ENCODE measurements around the gene NTPCR. TPM values are rescaled to one million over a fixed set of nuclear protein-coding genes. Genes with fewer than 3 reads are reported as not detected.

NTPCR gene
- total RNA-seq, 1 experiment from 2014 or later: 45.3 TPM

DNA sequence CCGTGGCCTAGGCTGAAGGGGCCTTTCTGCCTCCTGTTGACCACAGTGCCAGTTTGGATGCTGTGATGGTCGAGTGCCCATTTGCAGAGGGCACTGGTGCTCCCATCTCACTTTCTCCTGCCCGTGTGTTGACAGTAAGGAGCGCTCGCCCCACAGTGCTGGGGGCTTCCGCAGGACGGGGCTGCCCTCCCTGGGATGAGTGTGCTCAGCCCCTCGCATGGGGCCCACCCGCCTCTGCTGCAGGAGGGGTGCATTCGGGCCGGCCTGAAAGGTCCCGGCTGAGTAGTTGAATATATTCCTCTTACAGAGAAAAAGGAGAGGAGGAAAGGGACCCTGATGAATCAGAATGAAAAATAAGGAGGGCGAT is 37.3 kb downstream of the NTPCR start:
- no peaks in the 10 kb centered on the region for H3K36me3 ChIP-seq (ENCODE audit: low read depth)
- H3K27ac ChIP-seq: no peak overlapping the region
- ChIA-PET CTCF (no interaction called here), POLR2A (ENCODE audit: unreplicated experiment) (no interaction called here)
- no peak overlapping the region for H2AFZ ChIP-seq
- no peaks in the 10 kb centered on the region for H3K79me2 ChIP-seq (ENCODE audit: low read depth)
- intact Hi-C loops (cut with micrococcal nuclease; ENCODE audit: unreplicated experiment): no loop called here
- no TSS peak for BruUV-seq (replicated peaks)
- 0 out of 2 replicates have a peak, but pooled peaks cover 7% of the 10 kb centered on the region for H3K4me1 ChIP-seq (replicated peaks; ENCODE audit: insufficient read depth)
- no peaks in the 10 kb centered on the region for H4K20me1 ChIP-seq (ENCODE audit: insufficient read depth)
- H3K4me2 ChIP-seq: no peak overlapping the region
- H3F3A ChIP-seq (ENCODE audit: insufficient read depth, low read depth): no peaks in the 10 kb centered on the region
- H3K9me3 ChIP-seq (ENCODE audit: insufficient read depth, low read depth): no peaks in the 10 kb centered on the region
- TF ChIP-seq, protein P1, sequence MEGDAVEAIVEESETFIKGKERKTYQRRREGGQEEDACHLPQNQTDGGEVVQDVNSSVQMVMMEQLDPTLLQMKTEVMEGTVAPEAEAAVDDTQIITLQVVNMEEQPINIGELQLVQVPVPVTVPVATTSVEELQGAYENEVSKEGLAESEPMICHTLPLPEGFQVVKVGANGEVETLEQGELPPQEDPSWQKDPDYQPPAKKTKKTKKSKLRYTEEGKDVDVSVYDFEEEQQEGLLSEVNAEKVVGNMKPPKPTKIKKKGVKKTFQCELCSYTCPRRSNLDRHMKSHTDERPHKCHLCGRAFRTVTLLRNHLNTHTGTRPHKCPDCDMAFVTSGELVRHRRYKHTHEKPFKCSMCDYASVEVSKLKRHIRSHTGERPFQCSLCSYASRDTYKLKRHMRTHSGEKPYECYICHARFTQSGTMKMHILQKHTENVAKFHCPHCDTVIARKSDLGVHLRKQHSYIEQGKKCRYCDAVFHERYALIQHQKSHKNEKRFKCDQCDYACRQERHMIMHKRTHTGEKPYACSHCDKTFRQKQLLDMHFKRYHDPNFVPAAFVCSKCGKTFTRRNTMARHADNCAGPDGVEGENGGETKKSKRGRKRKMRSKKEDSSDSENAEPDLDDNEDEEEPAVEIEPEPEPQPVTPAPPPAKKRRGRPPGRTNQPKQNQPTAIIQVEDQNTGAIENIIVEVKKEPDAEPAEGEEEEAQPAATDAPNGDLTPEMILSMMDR (conservative IDR thresholded peaks at IDR 0.05): no peak
- TF ChIP-seq EZH2 (IDR thresholded peaks at IDR 0.05; ENCODE audit: low read depth): no peak
- H3K4me3 ChIP-seq: no peak overlapping the region
- DNase-seq: no peak
- no peaks in the 10 kb centered on the region for H3K9me2 ChIP-seq (ENCODE audit: insufficient read depth)
- H3K27me3 ChIP-seq (ENCODE audit: insufficient read depth, low read depth): no peaks in the 10 kb centered on the region

DNA sequence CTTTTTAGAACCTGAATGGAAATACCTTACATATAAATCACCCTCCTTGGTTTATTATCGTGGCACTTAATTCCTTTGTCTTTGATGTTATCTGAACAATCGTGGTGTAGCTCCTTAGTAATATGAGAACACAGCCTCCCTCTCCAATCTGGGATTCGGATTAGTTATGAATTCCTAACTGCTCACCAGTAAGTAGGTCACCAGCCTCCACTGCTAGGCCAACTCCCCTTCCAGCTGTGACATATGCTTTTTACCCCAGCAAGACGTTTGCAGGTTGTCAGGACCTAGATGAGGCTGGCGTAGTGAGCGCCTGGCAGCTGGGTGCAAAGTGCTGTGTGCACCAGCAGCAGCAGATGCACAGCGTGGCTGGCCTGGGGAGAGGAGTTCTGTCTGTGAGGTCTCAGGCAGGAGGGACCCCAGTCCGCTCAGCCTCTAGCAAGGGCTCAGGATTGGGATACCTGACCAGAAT is 38.2 kb downstream of the NTPCR start:
- ChIA-PET POLR2A (ENCODE audit: unreplicated experiment) (interaction anchor here (0.6 kb wide), 1 partner anchor 74 kb away, joined by 6 read pairs; no protein-coding TSS in a partner anchor), CTCF (no interaction called here)
- BruUV-seq (replicated peaks): no TSS peak
- H3K4me1 ChIP-seq (replicated peaks; ENCODE audit: insufficient read depth): 0 out of 2 replicates have a peak, but pooled peaks cover 7% of the 10 kb centered on the region
- no peaks in the 10 kb centered on the region for H3F3A ChIP-seq (ENCODE audit: insufficient read depth, low read depth)
- no peaks in the 10 kb centered on the region for H4K20me1 ChIP-seq (ENCODE audit: insufficient read depth)
- no peaks in the 10 kb centered on the region for H3K79me2 ChIP-seq (ENCODE audit: low read depth)
- no peak for TF ChIP-seq EZH2 (IDR thresholded peaks at IDR 0.05; ENCODE audit: low read depth)
- TF ChIP-seq, protein P1 (conservative IDR thresholded peaks at IDR 0.05): no peak
- H3K27me3 ChIP-seq (ENCODE audit: insufficient read depth, low read depth): no peaks in the 10 kb centered on the region
- no peaks in the 10 kb centered on the region for H3K9me3 ChIP-seq (ENCODE audit: insufficient read depth, low read depth)
- peak; percentile 38 to 67 for DNase-seq
- no peak overlapping the region for H2AFZ ChIP-seq
- H3K4me2 ChIP-seq: no peak overlapping the region
- no peak overlapping the region for H3K27ac ChIP-seq
- no peak overlapping the region for H3K4me3 ChIP-seq
- H3K36me3 ChIP-seq (ENCODE audit: low read depth): 0 out of 2 replicates have a peak, but pooled peaks cover 5% of the 10 kb centered on the region
- H3K9me2 ChIP-seq (ENCODE audit: insufficient read depth): no peaks in the 10 kb centered on the region
- intact Hi-C loops (cut with micrococcal nuclease; ENCODE audit: unreplicated experiment): no loop called here

DNA sequence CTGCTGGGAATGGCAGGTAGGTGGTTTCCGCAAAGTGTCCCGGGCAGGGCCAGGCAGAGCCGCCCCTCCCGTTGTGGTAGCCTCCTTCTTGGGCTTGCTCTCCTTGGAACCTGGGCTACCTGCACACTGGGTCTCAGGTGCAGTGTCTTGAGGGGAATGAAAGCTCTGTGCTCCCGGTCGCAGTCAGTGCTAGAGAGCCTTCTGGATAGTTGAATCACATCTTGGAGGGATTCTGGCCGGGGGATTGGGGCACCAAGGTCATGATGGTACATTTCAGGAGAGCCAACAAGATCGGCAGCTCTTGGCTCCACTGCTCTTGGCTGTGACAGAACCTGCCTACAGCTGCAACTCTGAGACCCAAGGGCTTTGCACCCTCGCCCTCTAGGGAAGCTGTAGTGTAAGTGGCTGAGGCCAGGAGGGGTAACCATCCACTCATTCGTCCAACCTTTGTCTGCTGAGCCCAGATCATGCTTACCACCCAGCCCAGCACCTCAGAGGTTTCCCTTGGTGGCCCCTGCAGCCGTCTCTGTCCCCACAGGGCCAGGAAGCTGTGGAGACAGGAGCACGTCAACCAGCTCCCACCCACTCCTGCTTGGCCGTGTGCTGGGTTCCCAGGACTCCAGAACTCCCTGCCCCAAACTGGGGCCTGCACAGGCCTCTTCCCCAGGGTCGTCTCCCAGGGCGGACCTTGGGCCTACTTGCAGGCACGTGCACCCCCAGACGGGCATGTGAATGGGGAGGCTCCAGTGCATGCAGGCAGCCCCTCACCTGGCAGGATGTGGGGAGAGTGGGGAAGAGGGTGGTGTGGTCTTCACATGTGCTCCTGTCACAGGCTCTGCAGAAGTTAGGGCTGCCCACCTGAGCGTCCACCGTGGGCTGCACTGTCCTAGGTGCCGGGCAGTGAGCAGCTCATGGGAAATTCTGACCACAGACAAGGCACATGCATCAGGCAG is 40.0 kb downstream of the NTPCR start:
- BruUV-seq (replicated peaks): no TSS peak
- H2AFZ ChIP-seq: no peak overlapping the region
- H3K9me3 ChIP-seq (ENCODE audit: insufficient read depth, low read depth): no peaks in the 10 kb centered on the region
- H3K9me2 ChIP-seq (ENCODE audit: insufficient read depth): no peaks in the 10 kb centered on the region
- H3K27ac ChIP-seq: no peak overlapping the region
- H3K36me3 ChIP-seq (ENCODE audit: low read depth): 0 out of 2 replicates have a peak, but pooled peaks cover 5% of the 10 kb centered on the region
- 0 out of 2 replicates have a peak, but pooled peaks cover 7% of the 10 kb centered on the region for H3K4me1 ChIP-seq (replicated peaks; ENCODE audit: insufficient read depth)
- H3K27me3 ChIP-seq (ENCODE audit: insufficient read depth, low read depth): no peaks in the 10 kb centered on the region
- H3K4me2 ChIP-seq: no peak overlapping the region
- DNase-seq: no peak
- H3K4me3 ChIP-seq: no peak overlapping the region
- no peaks in the 10 kb centered on the region for H3K79me2 ChIP-seq (ENCODE audit: low read depth)
- no peak for TF ChIP-seq EZH2 (IDR thresholded peaks at IDR 0.05; ENCODE audit: low read depth)
- TF ChIP-seq, protein P1 (conservative IDR thresholded peaks at IDR 0.05): no peak
- intact Hi-C loops (cut with micrococcal nuclease; ENCODE audit: unreplicated experiment): no loop called here
- no peaks in the 10 kb centered on the region for H3F3A ChIP-seq (ENCODE audit: insufficient read depth, low read depth)
- ChIA-PET POLR2A (ENCODE audit: unreplicated experiment) (no interaction called here), CTCF (no interaction called here)
- no peaks in the 10 kb centered on the region for H4K20me1 ChIP-seq (ENCODE audit: insufficient read depth)

All from PC-9 (cell line).